ENCODE measurements around the gene MBOAT1.
A peak's percentile ranks its signal among the peaks of the same experiment; 100 is the strongest.

The MBOAT1 gene

DNA sequence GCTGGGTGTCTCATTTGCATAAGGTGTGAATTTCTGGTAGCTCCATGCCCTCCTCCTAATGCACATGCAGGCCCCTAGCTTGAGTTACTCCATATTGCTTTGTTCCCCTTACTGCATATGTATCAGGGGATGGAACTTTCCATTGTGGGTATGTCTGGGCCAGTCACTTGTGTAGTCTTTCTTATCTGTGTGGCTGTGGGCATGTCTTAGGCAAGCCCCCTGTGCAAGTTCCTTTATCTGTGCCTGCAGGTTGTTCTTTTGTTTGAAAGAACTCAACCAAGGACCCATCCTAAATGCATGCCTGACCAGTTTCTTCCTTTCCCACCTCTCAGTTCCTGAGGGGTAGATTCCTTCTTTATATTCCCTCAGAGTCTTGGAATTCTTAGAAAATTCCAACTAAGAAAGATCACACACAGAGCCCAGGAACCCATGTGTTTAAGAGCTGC is 23.6 kb downstream of the MBOAT1 start:
- Histone ChIP-seq H2BK5ac (ENCODE audit: low read depth, low read length, poor library complexity, severe bottlenecking) (no peak overlapping the region), H2AK5ac (ENCODE audit: low read length, severe bottlenecking) (no peak overlapping the region), H2BK120ac (ENCODE audit: low read depth, low read length) (no peak overlapping the region), H3K4me2 (ENCODE audit: low read length, poor library complexity, severe bottlenecking) (no peak overlapping the region), H3K27me3 (ENCODE audit: control insufficient read depth in 1 of 2, insufficient read depth in 1 of 2, low read length in 2 of 2) (no peaks in the 10 kb centered on the region), H3K4me1 (ENCODE audit: control insufficient read depth, insufficient read depth, low read depth, low read length) (no peaks in the 10 kb centered on the region), H3K4me3 (ENCODE audit: insufficient read depth in 1 of 2, low read depth in 1 of 2, low read length in 2 of 2) (no peak overlapping the region), H2BK15ac (ENCODE audit: low read depth, poor library complexity, severe bottlenecking) (no peak overlapping the region), H3K9me3 (ENCODE audit: control insufficient read depth, low read length) (no peaks in the 10 kb centered on the region), H3K4ac (ENCODE audit: low read depth in 1 of 2, low read length in 2 of 2) (no peak overlapping the region), H4K91ac (ENCODE audit: low read length) (no peak overlapping the region), H3K23ac (ENCODE audit: low read length in 2 of 2) (no peak overlapping the region), H3K36me3 (ENCODE audit: control insufficient read depth in 1 of 2, insufficient read depth in 2 of 2, low read depth in 1 of 2, low read length in 2 of 2) (no peaks in the 10 kb centered on the region), H2BK12ac (ENCODE audit: low read length in 2 of 2) (no peak overlapping the region), H3K14ac (ENCODE audit: low read length in 2 of 2) (no peak overlapping the region), H2AFZ (ENCODE audit: low read depth, low read length) (no peak overlapping the region), H3K9ac (ENCODE audit: low read length) (no peak overlapping the region), H4K8ac (ENCODE audit: low read length) (no peak overlapping the region), H3K18ac (ENCODE audit: low read depth in 1 of 2, low read length in 2 of 2) (no peak overlapping the region), H3K27ac (ENCODE audit: low read length, poor library complexity, severe bottlenecking) (peak overlapping the region; percentile 55), H3K79me1 (replicated peaks; ENCODE audit: low read length, poor library complexity, severe bottlenecking) (peaks cover 4% of the 10 kb centered on the region)
- no peak for DNase-seq

DNA sequence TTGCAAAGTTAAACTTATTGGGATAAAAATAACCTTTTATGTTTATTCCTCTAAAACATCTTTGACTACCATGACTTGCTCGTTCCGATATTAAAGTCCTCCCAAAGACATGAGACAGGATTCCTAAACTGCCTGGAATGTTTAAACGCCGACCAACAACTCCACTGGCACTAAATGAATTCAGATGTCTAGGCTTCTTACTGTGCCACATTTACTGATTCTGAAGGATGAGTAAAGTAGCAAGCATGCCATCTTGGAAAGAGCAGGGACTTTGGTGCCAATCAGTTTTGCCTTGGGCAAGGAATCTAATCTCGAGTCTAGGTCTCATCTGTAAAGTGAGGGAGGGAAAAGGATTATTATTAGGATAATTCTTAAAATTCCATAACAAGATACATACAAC is 25.3 kb downstream of the MBOAT1 start:
- H3K4me3 ChIP-seq (ENCODE audit: insufficient read depth in 1 of 2, low read depth in 1 of 2, low read length in 2 of 2), result no peak overlapping the region
- no peak overlapping the region for H2BK12ac ChIP-seq (ENCODE audit: low read length in 2 of 2)
- H4K8ac ChIP-seq (ENCODE audit: low read length), result no peak overlapping the region
- no peak overlapping the region for H3K18ac ChIP-seq (ENCODE audit: low read depth in 1 of 2, low read length in 2 of 2)
- H2BK5ac ChIP-seq (ENCODE audit: low read depth, low read length, poor library complexity, severe bottlenecking), result no peak overlapping the region
- no peak overlapping the region for H2BK15ac ChIP-seq (ENCODE audit: low read depth, poor library complexity, severe bottlenecking)
- H2BK120ac ChIP-seq (ENCODE audit: low read depth, low read length), result no peak overlapping the region
- H3K14ac ChIP-seq (ENCODE audit: low read length in 2 of 2), result no peak overlapping the region
- no peak for DNase-seq
- no peak overlapping the region for H2AFZ ChIP-seq (ENCODE audit: low read depth, low read length)
- H2AK5ac ChIP-seq (ENCODE audit: low read length, severe bottlenecking), result no peak overlapping the region
- no peak overlapping the region for H3K23ac ChIP-seq (ENCODE audit: low read length in 2 of 2)
- H4K91ac ChIP-seq (ENCODE audit: low read length), result no peak overlapping the region
- no peak overlapping the region for H3K27ac ChIP-seq (ENCODE audit: low read length, poor library complexity, severe bottlenecking)
- H3K36me3 ChIP-seq (ENCODE audit: control insufficient read depth in 1 of 2, insufficient read depth in 2 of 2, low read depth in 1 of 2, low read length in 2 of 2), result no peaks in the 10 kb centered on the region
- no peak overlapping the region for H3K9ac ChIP-seq (ENCODE audit: low read length)
- H3K27me3 ChIP-seq (ENCODE audit: control insufficient read depth in 1 of 2, insufficient read depth in 1 of 2, low read length in 2 of 2), result no peaks in the 10 kb centered on the region
- H3K9me3 ChIP-seq (ENCODE audit: control insufficient read depth, low read length), result no peaks in the 10 kb centered on the region
- H3K4me1 ChIP-seq (ENCODE audit: control insufficient read depth, insufficient read depth, low read depth, low read length), result no peaks in the 10 kb centered on the region
- WGBS, result 92% methylated on average over 4 of the region's 5 CpGs
- peaks cover 7% of the 10 kb centered on the region for H3K79me1 ChIP-seq (replicated peaks; ENCODE audit: low read length, poor library complexity, severe bottlenecking)
- H3K4ac ChIP-seq (ENCODE audit: low read depth in 1 of 2, low read length in 2 of 2), result no peak overlapping the region
- no peak overlapping the region for H3K4me2 ChIP-seq (ENCODE audit: low read length, poor library complexity, severe bottlenecking)

GRCh38 chr6:20183706-20184105 is 28.6 kb downstream of the MBOAT1 start:
- DNase-seq, result no peak
- WGBS, result 98% methylated on average over 3 of the region's 3 CpGs
- H3K27ac ChIP-seq (ENCODE audit: low read length, poor library complexity, severe bottlenecking), result no peak overlapping the region
- H2AK5ac ChIP-seq (ENCODE audit: low read length, severe bottlenecking), result no peak overlapping the region
- no peak overlapping the region for H3K4ac ChIP-seq (ENCODE audit: low read depth in 1 of 2, low read length in 2 of 2)
- peaks cover 1% of the 10 kb centered on the region for H3K4me1 ChIP-seq (ENCODE audit: control insufficient read depth, insufficient read depth, low read depth, low read length)
- H2BK12ac ChIP-seq (ENCODE audit: low read length in 2 of 2), result no peak overlapping the region
- H2AFZ ChIP-seq (ENCODE audit: low read depth, low read length), result no peak overlapping the region
- no peak overlapping the region for H3K9ac ChIP-seq (ENCODE audit: low read length)
- H3K9me3 ChIP-seq (ENCODE audit: control insufficient read depth, low read length), result no peaks in the 10 kb centered on the region
- no peak overlapping the region for H3K4me3 ChIP-seq (ENCODE audit: insufficient read depth in 1 of 2, low read depth in 1 of 2, low read length in 2 of 2)
- H3K79me1 ChIP-seq (replicated peaks; ENCODE audit: low read length, poor library complexity, severe bottlenecking), result peaks cover 7% of the 10 kb centered on the region
- H3K18ac ChIP-seq (ENCODE audit: low read depth in 1 of 2, low read length in 2 of 2), result no peak overlapping the region
- H2BK5ac ChIP-seq (ENCODE audit: low read depth, low read length, poor library complexity, severe bottlenecking), result no peak overlapping the region
- no peaks in the 10 kb centered on the region for H3K27me3 ChIP-seq (ENCODE audit: control insufficient read depth in 1 of 2, insufficient read depth in 1 of 2, low read length in 2 of 2)
- no peak overlapping the region for H3K4me2 ChIP-seq (ENCODE audit: low read length, poor library complexity, severe bottlenecking)
- H3K23ac ChIP-seq (ENCODE audit: low read length in 2 of 2), result no peak overlapping the region
- no peaks in the 10 kb centered on the region for H3K36me3 ChIP-seq (ENCODE audit: control insufficient read depth in 1 of 2, insufficient read depth in 2 of 2, low read depth in 1 of 2, low read length in 2 of 2)
- H4K8ac ChIP-seq (ENCODE audit: low read length), result no peak overlapping the region
- H3K14ac ChIP-seq (ENCODE audit: low read length in 2 of 2), result no peak overlapping the region
- H4K91ac ChIP-seq (ENCODE audit: low read length), result no peak overlapping the region
- no peak overlapping the region for H2BK120ac ChIP-seq (ENCODE audit: low read depth, low read length)
- no peak overlapping the region for H2BK15ac ChIP-seq (ENCODE audit: low read depth, poor library complexity, severe bottlenecking)

DNA sequence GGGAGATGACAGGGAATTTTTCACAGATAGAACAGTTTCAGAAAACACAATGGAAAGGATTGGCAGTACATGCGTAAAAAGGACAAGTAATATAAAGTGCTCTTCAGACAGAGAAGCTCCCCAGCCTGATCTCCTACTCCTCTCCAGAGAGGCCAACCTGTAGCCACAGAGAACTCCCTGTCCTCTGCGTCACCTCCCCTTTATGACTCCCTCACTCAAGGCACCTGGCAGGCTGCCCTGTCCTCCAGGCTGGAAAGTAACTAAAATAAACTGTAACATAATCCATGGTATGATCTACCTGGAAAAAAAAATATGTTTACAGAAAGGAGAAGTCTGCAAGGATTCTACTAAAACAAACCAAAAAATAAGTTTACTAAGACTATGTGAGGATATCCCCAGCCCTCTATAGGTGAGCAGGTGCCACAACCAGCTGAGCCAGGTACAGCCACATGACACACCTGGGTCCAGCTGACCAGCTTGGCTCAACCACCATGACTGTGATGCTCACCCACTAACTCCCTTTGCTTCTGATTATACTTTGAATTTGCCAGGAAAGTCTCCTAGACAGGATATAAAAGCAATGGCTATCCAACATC is 29.2 kb downstream of the MBOAT1 start:
- 100% methylated on average over 2 of the region's 2 CpGs for WGBS
- no peak overlapping the region for H3K18ac ChIP-seq (ENCODE audit: low read depth in 1 of 2, low read length in 2 of 2)
- no peak overlapping the region for H3K4me2 ChIP-seq (ENCODE audit: low read length, poor library complexity, severe bottlenecking)
- no peaks in the 10 kb centered on the region for H3K9me3 ChIP-seq (ENCODE audit: control insufficient read depth, low read length)
- H2BK15ac ChIP-seq (ENCODE audit: low read depth, poor library complexity, severe bottlenecking), result no peak overlapping the region
- H3K4me3 ChIP-seq (ENCODE audit: insufficient read depth in 1 of 2, low read depth in 1 of 2, low read length in 2 of 2), result no peak overlapping the region
- H4K91ac ChIP-seq (ENCODE audit: low read length), result no peak overlapping the region
- no peak overlapping the region for H2BK12ac ChIP-seq (ENCODE audit: low read length in 2 of 2)
- H3K27me3 ChIP-seq (ENCODE audit: control insufficient read depth in 1 of 2, insufficient read depth in 1 of 2, low read length in 2 of 2), result no peaks in the 10 kb centered on the region
- no peak overlapping the region for H3K23ac ChIP-seq (ENCODE audit: low read length in 2 of 2)
- peaks cover 7% of the 10 kb centered on the region for H3K79me1 ChIP-seq (replicated peaks; ENCODE audit: low read length, poor library complexity, severe bottlenecking)
- no peak overlapping the region for H3K14ac ChIP-seq (ENCODE audit: low read length in 2 of 2)
- no peak overlapping the region for H2AK5ac ChIP-seq (ENCODE audit: low read length, severe bottlenecking)
- peaks cover 1% of the 10 kb centered on the region for H3K4me1 ChIP-seq (ENCODE audit: control insufficient read depth, insufficient read depth, low read depth, low read length)
- H3K4ac ChIP-seq (ENCODE audit: low read depth in 1 of 2, low read length in 2 of 2), result no peak overlapping the region
- DNase-seq, result no peak
- no peak overlapping the region for H2BK5ac ChIP-seq (ENCODE audit: low read depth, low read length, poor library complexity, severe bottlenecking)
- H2AFZ ChIP-seq (ENCODE audit: low read depth, low read length), result no peak overlapping the region
- H4K8ac ChIP-seq (ENCODE audit: low read length), result no peak overlapping the region
- H3K27ac ChIP-seq (ENCODE audit: low read length, poor library complexity, severe bottlenecking), result no peak overlapping the region
- no peak overlapping the region for H2BK120ac ChIP-seq (ENCODE audit: low read depth, low read length)
- no peaks in the 10 kb centered on the region for H3K36me3 ChIP-seq (ENCODE audit: control insufficient read depth in 1 of 2, insufficient read depth in 2 of 2, low read depth in 1 of 2, low read length in 2 of 2)
- no peak overlapping the region for H3K9ac ChIP-seq (ENCODE audit: low read length)

Data from mesenchymal stem cell (in vitro differentiated cells and primary cell).